Ovary (tissue), 9 donors: Measurements from ENCODE around the gene ZNF518B. TPM values are rescaled to one million over a fixed set of nuclear protein-coding genes. Genes with fewer than 3 reads are reported as not detected.

Experiments used
- DNase-seq, 5 donors: peaks; one replicate each; pipeline ENCODE4 v3.0.0-alpha.2; 2019 to 2020
- H3K27ac ChIP-seq, 2 donors: fragments of 200-600 bp; one replicate each; pipeline versions ENCODE4 v1.5.1 to v1.8.0; 2019 to 2022
- H3K27me3 ChIP-seq: fragments of 200-600 bp; one replicate; pipeline ENCODE4 v1.8.0; 2022
- H3K36me3 ChIP-seq: fragments of 200-600 bp; sonication (generic); one replicate; pipeline ENCODE4 v1.5.1; 2019
- H3K4me1 ChIP-seq: one replicate; pipeline ENCODE4 v1.8.1; 2013; ENCODE audit warnings: mild to moderate bottlenecking, moderate library complexity; ENCODE audit not compliant: insufficient read depth
- H3K4me3 ChIP-seq: fragments of 200-600 bp; sonication (generic); one replicate; pipeline ENCODE4 v1.5.1; 2017
- H3K9me3 ChIP-seq, 2 donors: fragments of 200-600 bp in 1 of 2; sonication (generic) in 1 of 2; one replicate each; pipeline versions ENCODE4 v1.5.1 to v1.8.1; 2013 to 2019; ENCODE audit warnings: mild to moderate bottlenecking in 1 of 2, moderate library complexity in 1 of 2
- CTCF ChIP-seq, 3 donors: fragments of 450-650 bp in 2 of 3; fragments of 200-600 bp in 1 of 3; IDR thresholded peaks; one replicate each; pipeline versions ENCODE4 v1.5.1 to v1.8.0; 2016 to 2022; ENCODE audit warnings: antibody characterized with exemption in 3 of 3, mild to moderate bottlenecking in 1 of 3
- EP300 ChIP-seq: sonication (generic); formaldehyde crosslinking; IDR thresholded peaks from one replicate; pipeline ENCODE4 v1.6.1; 2017; ENCODE audit warnings: antibody characterized with exemption
- POLR2A ChIP-seq: fragments of 450-650 bp; IDR thresholded peaks from one replicate; pipeline ENCODE4 v1.6.1; 2017; ENCODE audit warnings: antibody characterized with exemption, mild to moderate bottlenecking, moderate library complexity
- WGBS, 3 donors: extraction: QIAGEN DNeasy Blood & Tissue Kit in 1 of 3; methylation state at CpG; one replicate each; pipeline versions ENCODE4 v1.1.5 to v1.1.7; 2013 to 2017; 5-methylcytosine and 5-hydroxymethylcytosine counted together
- intact Hi-C, 4 donors: fragments of 100-400 bp; cut with DNase I; formaldehyde crosslinking; loops; one replicate each; pipeline versions ENCODE4 v1.11.0 to v1.15.1; 2022 to 2023
- polyA plus RNA-seq, 2 donors: library from polyadenylated mRNA; stranded (reverse); fragments of 200-250 nt in 1 of 2; fragments of 350-450 nt in 1 of 2; fragmentation: Illumina TruSeq in 1 of 2; extraction: RNeasy Lipid Tissue Mini Kit (QIAGEN cat#74804) in 1 of 2; gene quantifications; one replicate each; pipeline ENCODE4 v1.2.3, GENCODE V29; 2013 to 2014
- total RNA-seq, 7 donors: library from RNA; depleted of rRNA in 2 of 7; stranded (reverse); fragments of >200 nt in 2 of 7; fragmentation: NEBNext Ultra II Directional in 3 of 7; extraction: Animal tissue kit (Norgen Biotek cat#: 25700) in 3 of 7; gene quantifications; one replicate each; pipeline versions ENCODE4 v1.1.0 to v1.2.4, GENCODE V29; 2016 to 2023
- donor health status: DM: no; HTN: no; CAD: no; lungs with moderate emphysema.
- donor health status: DM: no; HTN: no; CAD: no.
- donor health status: Bipolar disorder and iron deficiency.
- donor health status: DM: yes; HTN: yes; CAD: no.
- donor health status: DM: no; HTN: no; CAD: no.
- donor health status: DM: yes; HTN: yes; CAD: no.

The ZNF518B gene
- total and polyA plus RNA-seq, 9 donors, result 10.2 to 42.1 (median 27.5) TPM

- DNase-seq, result no peak
Measured at GRCh38 chr4:10413177-10413576, 44.0 kb downstream of the ZNF518B start.

DNA sequence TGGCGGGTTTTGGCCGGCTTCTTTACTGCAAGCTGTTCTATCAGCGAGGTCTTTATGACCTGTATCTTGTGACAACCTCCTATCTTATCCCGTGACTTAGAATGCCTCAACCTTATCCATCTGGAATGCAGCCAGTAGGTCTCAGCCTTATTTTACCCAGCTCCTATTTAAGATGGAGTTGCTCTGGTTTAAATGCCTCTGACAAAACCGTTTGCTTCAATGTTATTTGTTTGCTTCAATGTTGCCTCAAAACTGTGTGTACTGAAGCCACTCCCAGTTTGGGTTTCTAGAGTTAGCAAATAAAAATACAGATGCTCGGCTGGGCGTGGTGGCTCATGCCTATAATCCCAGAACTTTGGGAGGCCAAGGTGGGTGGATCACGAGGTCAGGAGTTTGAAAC is 51.6 kb downstream of the ZNF518B start:
- Histone ChIP-seq H3K27ac (no peak overlapping the region), H3K9me3 (no peaks in the 10 kb centered on the region), H3K4me3 (no peak overlapping the region), H3K27me3 (no peaks in the 10 kb centered on the region), H3K4me1 (no peaks in the 10 kb centered on the region), H3K36me3 (no peaks in the 10 kb centered on the region)
- TF ChIP-seq CTCF (IDR thresholded peaks at IDR 0.05) (no peak), POLR2A (no peak)
- 59 to 72% (median 64%) methylated on average over 8 of the region's 8 CpGs for WGBS, 3 donors
- intact Hi-C loops, result loop anchor here in 1 of 4 donors (10.0 kb wide), 1 partner anchor 641 kb away; no protein-coding TSS in a partner anchor
- DNase-seq, result no peak

More at GRCh38 chr4:10413177-10413576, 44.0 kb downstream of the ZNF518B start:
- Histone ChIP-seq H3K27me3 (no peaks in the 10 kb centered on the region), H3K4me1 (no peaks in the 10 kb centered on the region), H3K27ac (no peak overlapping the region), H3K4me3 (no peak overlapping the region), H3K9me3 (no peaks in the 10 kb centered on the region), H3K36me3 (no peaks in the 10 kb centered on the region)
- TF ChIP-seq EP300, result no peak
- no peak for TF ChIP-seq CTCF (IDR thresholded peaks at IDR 0.05)
- TF ChIP-seq POLR2A, result no peak
- intact Hi-C loops, result no loop called here
- 8 to 23% (median 10%) methylated on average over 2 of the region's 2 CpGs for WGBS, 3 donors

DNA sequence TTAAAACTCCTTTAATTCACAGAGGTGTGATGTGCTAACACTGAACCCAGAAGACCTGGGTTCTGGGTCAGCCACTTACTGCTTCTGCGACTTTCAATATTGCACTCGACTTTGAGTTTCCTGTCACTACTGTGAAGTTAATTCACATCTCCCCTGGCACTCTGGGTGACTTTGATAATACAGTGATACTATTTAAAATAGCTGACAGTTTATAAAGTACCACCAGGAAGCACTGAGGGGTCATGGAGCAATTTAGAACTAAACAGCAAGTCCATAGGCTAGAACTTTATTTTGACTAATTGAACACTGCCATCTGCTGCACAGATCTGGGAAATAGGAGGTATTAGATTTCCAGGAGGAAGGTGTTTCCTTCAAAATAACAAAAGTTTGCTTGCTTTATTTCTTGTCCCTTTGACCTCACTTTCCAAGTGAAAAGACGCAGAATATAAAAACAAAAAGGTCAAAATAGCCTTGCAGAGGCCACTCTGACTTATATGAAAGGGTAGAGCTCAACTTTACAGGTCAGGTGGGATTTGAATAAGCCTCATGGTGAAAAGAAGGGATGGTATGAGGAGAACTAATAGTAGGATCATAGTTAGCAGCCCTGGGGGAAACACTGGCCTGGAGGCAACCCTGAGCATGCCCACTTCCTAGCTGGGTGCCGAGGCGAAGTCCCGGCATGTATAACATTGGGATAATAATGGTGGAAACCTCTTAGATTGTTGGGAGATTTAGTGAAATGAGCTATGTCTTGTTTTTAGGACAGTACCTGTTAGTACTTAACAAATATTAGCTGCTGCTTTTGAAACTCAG is 53.4 kb downstream of the ZNF518B start:
- 69 to 71% (median 70%) methylated on average over 6 of the region's 6 CpGs for WGBS, 3 donors
- Histone ChIP-seq H3K27ac (no peak overlapping the region), H3K9me3 (no peaks in the 10 kb centered on the region), H3K4me1 (no peaks in the 10 kb centered on the region), H3K4me3 (no peak overlapping the region), H3K27me3 (no peaks in the 10 kb centered on the region), H3K36me3 (no peaks in the 10 kb centered on the region)
- DNase-seq, result no peak
- intact Hi-C loops, result loop anchor here in 1 of 4 donors (10.0 kb wide), 1 partner anchor 639 kb away; no protein-coding TSS in a partner anchor
- TF ChIP-seq CTCF (IDR thresholded peaks at IDR 0.05), result peak in 1 of 3 donors; percentile 16
- no peak for TF ChIP-seq EP300
- TF ChIP-seq POLR2A, result no peak

- Histone ChIP-seq H3K4me1 (no peaks in the 10 kb centered on the region), H3K27ac (no peak overlapping the region), H3K9me3 (no peaks in the 10 kb centered on the region), H3K36me3 (no peaks in the 10 kb centered on the region), H3K27me3 (no peaks in the 10 kb centered on the region), H3K4me3 (no peak overlapping the region)
- intact Hi-C loops, result no loop called here
- DNase-seq, result no peak
- TF ChIP-seq POLR2A (no peak), CTCF (IDR thresholded peaks at IDR 0.05) (no peak), EP300 (no peak)
- 48 to 67% (median 60%) methylated on average over 1 of the region's 1 CpG for WGBS, 3 donors
Measured at GRCh38 chr4:10395971-10396580, 61.1 kb downstream of the ZNF518B start.

Other genes starting within 250 kb of the ZNF518B start
- gene CLNK, start 227.3 kb upstream of the ZNF518B start, total RNA-seq, result under 1 TPM in 2 of 7 donors, not detected in 5; 0.10 to 0.22 TPM
- gene CLNK, start 227.3 kb upstream of the ZNF518B start, polyA plus RNA-seq, result under 1 TPM in 1 of 2 donors, not detected in 1; 0.23 TPM